K562 (cell line): ENCODE measurements around the gene SDC3. TPM values are rescaled to one million over a fixed set of nuclear protein-coding genes. Genes with fewer than 3 reads are reported as not detected.

Experiments
- CBFB ChIP-seq: sonication (generic); formaldehyde crosslinking; IDR thresholded peaks from 2 replicates; pipeline ENCODE4 v1.4.0; 2020; ENCODE audit warnings: mild to moderate bottlenecking, missing genetic modification reagents
- CTCFL ChIP-seq: IDR thresholded peaks from 2 replicates; pipeline ENCODE4 v1.6.1; 2011; ENCODE audit warnings: borderline replicate concordance, low read depth, mild to moderate bottlenecking, moderate library complexity, low read length; ENCODE audit not compliant: insufficient read depth, poor library complexity, severe bottlenecking
- DACH1 ChIP-seq: fragments of 450-650 bp; IDR thresholded peaks from 2 replicates; pipeline ENCODE4 v1.6.1; 2018; ENCODE audit not compliant: partially characterized antibody
- DPF2 ChIP-seq: fragments of 450-650 bp; IDR thresholded peaks from 2 replicates; pipeline ENCODE4 v1.6.1; 2016
- E2F6 ChIP-seq, 2 experiments: IDR thresholded peaks; 2 replicates each; pipeline ENCODE4 v1.6.1; 2011; ENCODE audit warnings: borderline replicate concordance in 1 of 2, control low read depth in 1 of 2, low read depth in 1 of 2, low read length in 1 of 2, mild to moderate bottlenecking in 1 of 2, mixed read lengths in 1 of 2, moderate library complexity in 1 of 2; ENCODE audit not compliant: insufficient read depth in 1 of 2, insufficient read length in 1 of 2, poor library complexity in 1 of 2, severe bottlenecking in 1 of 2; ENCODE audit errors: extremely low read depth in 1 of 2
- FOXK1 ChIP-seq: sonication (generic); formaldehyde crosslinking; IDR thresholded peaks from 2 replicates; pipeline ENCODE4 v1.8.0; 2022; ENCODE audit warnings: missing genetic modification reagents, mild to moderate bottlenecking, borderline replicate concordance
- MGA ChIP-seq: fragments of 450-650 bp; IDR thresholded peaks from 2 replicates; pipeline ENCODE4 v1.6.1; 2016; ENCODE audit warnings: mild to moderate bottlenecking, moderate library complexity
- ZHX1 ChIP-seq: fragments of 150-350 bp; conservative IDR thresholded peaks from 2 replicates; pipeline ENCODE4 v1.6.1; 2014; ENCODE audit warnings: low read length
- ZNF324 ChIP-seq: fragments of 250-450 bp; sonication (Bioruptor Pico); IDR thresholded peaks from 2 replicates; pipeline ENCODE4 v1.4.0; 2020; ENCODE audit warnings: mild to moderate bottlenecking
- polyA plus RNA-seq, 8 experiments: library from polyadenylated mRNA; depleted of rRNA in 4 of 8; stranded (reverse) in 5 of 8; unstranded in 3 of 8; fragments of >200 nt; fragmentation: Nextera tagmentation in 2 of 8; fragmentation: Illumina TruSeq in 1 of 8; extraction: Ambion mirVana in 2 of 8; extraction: Trizol in 1 of 8; gene quantifications; 2 replicates each; pipeline versions ENCODE4 v1.2.1 to v1.2.3, GENCODE V29; 2011 to 2014; ENCODE audit warnings: inconsistent platforms in 1 of 8, missing spikeins in 1 of 8
- total RNA-seq, 7 experiments: library from RNA; depleted of rRNA in 6 of 7; stranded (reverse); fragments of >200 nt in 6 of 7; fragmentation: Illumina TruSeq in 2 of 7; extraction: Trizol in 2 of 7; gene quantifications; 2 replicates each; pipeline versions ENCODE4 v1.2.1 to v1.2.3, GENCODE V29; 2011 to 2021; ENCODE audit warnings: low replicate concordance in 1 of 7

SDC3 gene
- total and polyA plus RNA-seq, 9 of the 15 experiments (the other 6 are each of a cell fraction or from before 2014, with no cell fraction given): 0.38 to 44.1 (median 12.1) TPM

DNA sequence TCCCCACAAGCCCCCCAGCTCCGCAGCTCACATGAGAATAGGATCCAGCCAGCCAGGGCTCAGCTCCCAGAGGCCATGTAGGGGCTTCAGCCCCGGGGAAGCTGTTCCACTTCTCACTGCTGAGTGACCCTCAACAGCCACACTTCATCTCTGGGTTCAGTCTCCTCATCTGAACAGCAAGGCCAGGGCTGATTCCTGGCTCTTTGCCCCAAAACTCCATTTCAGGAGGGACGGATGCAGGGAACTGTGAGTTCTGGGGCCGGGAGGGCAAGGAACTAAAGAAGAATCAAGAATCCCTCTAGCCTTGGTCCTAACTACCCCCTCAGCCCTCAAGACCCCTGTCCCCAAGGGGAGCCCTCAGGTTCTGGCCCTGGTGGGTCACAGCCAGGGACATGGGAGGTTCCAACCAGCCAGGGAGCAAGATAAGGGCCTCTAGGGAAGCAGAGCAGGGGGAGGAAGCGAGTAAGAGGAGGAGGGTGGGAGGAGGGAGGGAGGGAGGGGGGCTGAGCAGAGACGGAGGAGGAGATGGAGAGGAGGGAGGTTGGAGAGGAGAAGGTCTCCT, 13.1 kb downstream of the SDC3 start (continued):
- TF ChIP-seq MGA (no peak), CTCFL (no peak), DACH1 (no peak), DPF2 (peak; percentile 65), E2F6 (IDR thresholded peaks at IDR 0.05; ENCODE audit: borderline replicate concordance in 1 of 2, extremely low read depth in 1 of 2, insufficient read depth in 1 of 2, insufficient read length in 1 of 2, low read depth in 1 of 2, low read length in 1 of 2, poor library complexity in 1 of 2, severe bottlenecking in 1 of 2) (no peak), FOXK1 (CRISPR knock-in tag) (no peak), CBFB (no peak), ZNF324 (CRISPR knock-in tag) (no peak), ZHX1 (no peak)
